ACHN (cell line): ENCODE data around the gene SERPINB5.
A peak's percentile ranks its signal among the peaks of the same experiment; 100 is the strongest.

ENCODE experiments used
- DNase-seq: peaks from one replicate; pipeline ENCODE4 v3.0.0-alpha.2; 2015
- in situ Hi-C: cut with HindIII; loops from 2 replicates; pipeline ENCODE4 v1.10.0; 2017; ENCODE audit warnings: low sequenced_read_pairs, low pct_ligation_motif_present, low pct_unique_long_range_greater_than_20kb

Gene SERPINB5

DNA sequence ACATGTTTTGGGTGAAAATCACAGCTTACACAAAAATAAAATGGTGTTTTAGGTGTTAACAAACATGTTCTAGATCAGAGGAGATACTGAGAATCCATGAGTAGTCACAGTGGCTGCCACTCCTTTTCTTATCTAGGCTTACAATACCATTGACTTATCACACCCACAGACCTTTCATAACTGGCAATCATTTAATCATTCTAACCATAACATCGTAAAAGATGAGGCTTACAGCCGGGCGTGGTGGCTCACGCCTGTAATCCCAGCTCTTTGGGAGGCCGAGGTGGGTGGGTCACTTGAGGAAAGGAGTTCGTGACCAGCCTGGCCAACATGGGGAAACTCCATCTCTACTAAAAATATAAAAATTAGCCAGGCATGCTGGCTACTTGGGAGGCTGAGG lies 18.8 kb upstream of the SERPINB5 start:
- DNase-seq, result no peak
- in situ Hi-C loops, result no loop called here

DNA sequence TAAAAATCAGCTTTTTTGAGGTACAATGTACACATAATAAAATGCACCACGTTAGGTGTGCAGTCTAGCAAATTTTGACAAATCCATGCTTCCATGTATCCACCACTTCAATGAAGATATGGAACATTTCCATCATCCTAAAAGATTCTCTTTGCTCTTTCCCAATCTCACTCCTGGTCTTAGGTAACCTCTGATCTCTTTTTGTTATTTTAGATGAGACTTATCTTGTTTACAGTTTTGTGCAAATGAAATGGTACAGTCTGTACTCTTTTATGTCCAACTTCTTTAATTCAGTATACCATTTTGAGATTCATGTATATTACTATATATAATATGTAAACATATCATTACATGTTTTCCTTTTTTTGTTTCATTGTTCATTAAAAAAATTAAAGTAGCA lies 16.3 kb upstream of the SERPINB5 start:
- DNase-seq, result no peak
- in situ Hi-C loops, result no loop called here

DNA sequence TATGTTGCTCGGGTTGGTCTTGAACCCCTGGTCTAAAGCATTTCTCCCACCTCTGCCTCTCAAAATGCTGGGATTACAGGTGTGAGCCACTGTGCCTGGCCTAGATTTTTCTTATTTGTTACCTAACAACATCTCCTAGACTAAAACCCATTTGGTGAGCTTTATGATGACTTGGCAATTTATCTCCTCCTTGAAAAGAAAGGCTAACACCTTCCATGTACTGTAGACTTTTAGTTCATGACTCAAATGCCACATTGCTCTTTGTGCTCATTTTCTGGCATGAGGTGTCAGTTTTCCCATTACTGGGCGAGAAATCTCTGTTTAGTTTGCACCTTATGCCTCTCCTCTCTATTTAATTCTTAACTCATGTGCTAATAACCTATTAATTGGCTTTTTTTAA lies 12.3 kb upstream of the SERPINB5 start:
- in situ Hi-C loops, result no loop called here
- no peak for DNase-seq

DNA sequence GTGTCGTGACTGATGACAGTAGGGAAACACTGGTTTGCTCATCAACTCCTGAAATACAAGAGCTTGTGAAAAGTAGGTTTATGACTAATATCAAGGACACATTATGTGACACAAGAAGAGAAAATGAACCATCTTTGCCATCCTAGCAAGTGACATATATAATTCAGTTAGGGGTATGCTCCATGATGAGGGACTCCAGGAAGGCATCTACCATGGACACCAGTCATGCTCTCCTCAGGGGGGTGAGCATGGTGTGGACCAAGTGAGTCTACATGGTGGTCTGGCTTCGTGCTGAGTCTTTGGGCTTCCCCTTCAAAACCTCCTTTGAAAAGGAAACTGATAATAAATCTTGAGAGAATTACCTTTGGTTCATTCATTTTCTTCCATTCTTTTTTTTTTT lies 11.7 kb upstream of the SERPINB5 start:
- DNase-seq, result no peak
- in situ Hi-C loops, result no loop called here

DNA sequence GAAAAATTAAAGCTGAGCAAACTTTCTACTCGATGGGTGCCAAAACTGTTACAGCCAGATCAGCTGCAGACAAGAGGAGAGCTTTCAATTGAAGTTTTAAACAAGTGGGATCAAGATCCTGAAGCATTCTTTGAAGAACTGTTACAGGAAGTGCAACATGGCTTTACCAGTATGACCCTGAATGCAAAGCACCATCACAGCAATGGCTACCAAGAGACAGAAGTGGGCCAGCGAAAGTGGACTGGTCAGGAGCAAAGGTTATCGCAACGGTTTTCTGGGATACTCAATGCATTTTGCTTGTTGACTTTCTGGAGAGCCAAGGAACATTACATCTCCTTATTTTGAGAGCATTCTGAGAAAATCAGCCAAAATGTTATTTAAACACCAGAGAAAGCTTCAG lies 9.1 kb upstream of the SERPINB5 start:
- no peak for DNase-seq
- in situ Hi-C loops, result no loop called here

DNA sequence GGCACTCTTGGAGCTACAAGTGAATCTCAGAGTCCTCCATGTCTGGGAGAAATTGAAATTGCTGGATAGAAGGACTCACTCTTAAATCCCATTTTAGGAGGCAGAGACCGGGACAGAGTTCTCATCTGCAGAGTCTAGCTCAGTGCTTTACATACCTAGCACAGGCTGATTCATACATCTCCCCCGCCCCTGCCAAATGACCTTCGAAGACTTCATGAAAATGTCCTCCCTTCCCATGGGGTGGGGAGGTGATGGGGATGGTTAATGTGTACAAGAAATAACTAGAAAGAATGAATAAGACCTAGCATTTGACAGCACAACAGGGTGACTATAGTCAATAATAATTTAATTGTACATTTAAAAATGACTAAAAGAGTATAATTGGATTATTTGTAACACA lies 8.2 kb upstream of the SERPINB5 start:
- DNase-seq, result no peak
- in situ Hi-C loops, result no loop called here

DNA sequence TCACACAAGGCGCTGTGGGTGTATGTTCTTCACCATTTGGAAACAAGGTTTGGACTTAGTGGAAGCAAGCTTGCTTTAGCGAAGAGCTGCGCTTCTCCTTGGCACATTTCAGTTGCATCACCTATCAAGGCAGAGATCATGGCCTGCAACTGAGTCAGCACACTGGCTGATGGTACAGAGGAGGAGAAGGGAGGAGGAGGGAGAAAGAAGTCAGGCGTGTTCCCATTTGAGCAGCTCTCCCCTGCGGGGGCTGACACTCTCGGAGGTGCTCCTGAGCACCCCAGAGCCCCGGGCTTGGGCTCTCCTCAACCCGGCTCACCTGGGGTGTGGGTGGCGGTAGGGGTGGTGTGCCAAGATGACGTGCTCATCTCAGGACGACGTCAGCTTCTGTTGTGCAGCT lies 6.0 kb upstream of the SERPINB5 start:
- in situ Hi-C loops, result no loop called here
- DNase-seq, result no peak

DNA sequence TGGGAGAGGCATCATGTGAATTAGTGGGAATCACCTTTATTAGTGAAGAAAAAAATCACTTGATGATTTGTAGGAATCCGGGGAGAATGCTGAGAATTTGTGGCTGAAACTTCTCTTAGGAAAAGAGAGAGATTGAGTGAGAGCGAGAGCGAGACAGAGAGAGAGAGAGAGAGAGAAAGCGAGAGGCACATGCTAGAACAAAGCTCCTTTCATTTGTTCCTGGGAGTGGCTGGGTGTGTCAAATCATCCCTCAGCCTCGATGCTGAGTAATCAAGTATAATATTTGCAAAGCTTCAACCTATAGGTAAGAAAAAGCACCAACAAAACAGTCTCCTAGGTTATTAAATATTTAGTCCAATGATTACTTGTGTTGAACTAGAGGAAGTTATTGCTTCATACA lies 4.4 kb upstream of the SERPINB5 start:
- no peak for DNase-seq
- in situ Hi-C loops, result no loop called here

DNA sequence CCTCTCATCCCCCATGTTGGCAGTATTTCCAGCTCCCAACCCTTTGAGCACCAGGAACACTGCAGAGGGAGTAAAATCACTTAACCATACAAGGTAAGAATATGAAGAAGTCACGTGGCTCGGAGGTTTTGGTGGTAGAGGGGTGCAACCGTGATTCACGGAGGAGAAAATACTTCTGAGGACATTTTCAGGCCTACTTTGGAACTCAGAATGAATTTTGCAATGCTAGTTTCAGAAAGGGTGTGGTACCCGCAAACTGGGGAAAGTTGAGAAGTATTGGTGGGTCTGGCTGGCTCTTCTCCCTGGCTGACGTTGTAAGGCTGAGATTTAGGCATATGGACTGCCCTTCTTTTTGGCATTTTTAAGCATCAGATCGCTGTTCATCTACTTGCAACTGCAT lies 442 bp downstream of the SERPINB5 start:
- in situ Hi-C loops, result no loop called here
- DNase-seq, result no peak

DNA sequence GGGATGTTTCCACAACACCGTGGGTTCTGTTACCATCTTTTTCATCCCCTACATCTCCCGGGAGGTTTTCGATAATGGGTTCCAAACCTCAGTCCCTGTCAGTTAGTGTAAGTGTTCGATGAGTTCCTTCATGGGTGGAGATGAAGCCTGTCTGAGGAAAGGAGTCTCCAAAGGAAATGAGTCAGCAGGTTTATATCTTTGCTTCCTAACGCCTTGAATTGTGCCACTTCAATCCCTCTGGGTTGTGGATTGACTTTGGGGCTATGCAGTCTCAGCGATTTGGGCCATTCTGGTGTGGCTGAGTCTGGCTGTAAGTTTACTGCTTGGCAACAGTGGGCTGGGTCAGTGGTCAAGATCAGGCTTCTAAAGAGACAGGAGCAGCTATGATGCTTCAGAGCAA lies 1.2 kb downstream of the SERPINB5 start:
- in situ Hi-C loops, result no loop called here
- no peak for DNase-seq

DNA sequence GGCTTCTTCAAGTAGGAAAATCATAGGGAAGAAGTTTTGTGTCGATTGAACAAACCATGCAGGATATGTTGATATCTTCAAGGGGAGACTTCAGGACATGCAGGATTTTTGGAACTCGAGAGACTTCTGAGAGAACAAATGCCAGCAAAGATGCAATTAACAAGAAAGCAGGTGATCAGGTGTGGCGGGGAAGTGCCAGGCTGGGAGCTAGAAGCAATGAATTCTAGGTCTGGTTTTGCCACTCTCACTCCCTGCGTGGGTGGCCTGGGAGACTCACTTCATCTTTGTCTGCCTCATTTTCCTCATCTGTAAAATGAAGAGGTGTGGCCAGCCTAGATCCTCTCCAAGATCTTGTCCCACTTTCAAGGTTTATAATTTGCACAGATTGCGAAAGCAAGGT lies 3.1 kb downstream of the SERPINB5 start:
- in situ Hi-C loops, result no loop called here
- DNase-seq, result no peak

DNA sequence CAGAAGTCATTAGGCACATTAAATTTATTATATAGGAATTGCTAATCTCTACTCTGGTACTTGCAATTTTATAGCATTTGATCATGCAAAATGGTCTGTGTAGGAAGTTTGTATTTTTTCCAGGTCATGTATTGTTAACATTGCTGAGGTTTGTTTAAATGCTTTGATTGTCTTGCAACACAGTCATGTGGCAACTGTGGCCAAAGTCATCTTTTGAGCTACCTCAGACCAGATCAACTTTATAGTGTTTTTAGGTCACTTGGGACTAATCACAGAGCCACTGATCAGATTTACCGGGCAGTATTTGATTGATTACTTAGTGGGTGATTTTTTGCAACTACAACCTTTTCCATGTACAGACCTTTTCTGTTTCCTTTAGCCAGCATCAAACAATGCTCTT lies 3.7 kb downstream of the SERPINB5 start:
- in situ Hi-C loops, result no loop called here
- no peak for DNase-seq

DNA sequence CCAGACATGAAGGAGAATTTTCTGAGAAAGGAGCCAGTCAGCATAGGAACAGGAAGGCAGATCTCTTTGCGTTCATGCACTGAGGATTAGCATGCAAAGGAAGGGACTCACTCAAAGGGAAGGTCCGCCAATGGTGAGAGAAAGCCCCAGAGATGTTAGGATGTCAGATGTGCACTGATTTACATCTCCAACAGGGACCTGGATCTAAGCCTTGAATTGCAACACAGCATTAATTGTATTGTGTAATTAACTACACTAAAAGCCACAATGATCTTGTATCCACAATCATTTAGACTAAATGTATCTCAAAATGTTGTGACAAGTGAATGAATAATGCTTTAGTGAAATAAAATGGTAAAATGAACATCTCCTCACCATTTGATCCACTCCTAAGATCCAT lies 4.2 kb downstream of the SERPINB5 start:
- no peak for DNase-seq
- in situ Hi-C loops, result no loop called here

DNA sequence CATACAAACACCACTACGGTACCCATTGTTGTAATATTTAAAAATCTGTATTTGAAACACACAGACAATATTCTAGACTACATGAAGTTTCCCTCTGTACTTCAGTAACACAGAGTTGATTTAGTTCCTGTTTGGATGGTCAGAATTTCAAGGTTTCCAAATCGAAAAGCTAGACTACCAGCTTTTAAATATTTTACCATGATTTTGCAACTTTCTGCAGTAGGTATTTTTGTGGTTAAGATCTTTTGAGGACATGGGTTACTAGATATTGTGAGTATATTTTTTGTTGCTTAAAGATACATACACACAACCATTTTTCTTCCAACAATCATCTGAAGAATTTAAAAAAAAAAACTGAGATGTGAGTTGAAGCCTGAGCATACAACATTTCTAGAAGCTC lies 10.9 kb downstream of the SERPINB5 start:
- in situ Hi-C loops, result no loop called here
- no peak for DNase-seq

DNA sequence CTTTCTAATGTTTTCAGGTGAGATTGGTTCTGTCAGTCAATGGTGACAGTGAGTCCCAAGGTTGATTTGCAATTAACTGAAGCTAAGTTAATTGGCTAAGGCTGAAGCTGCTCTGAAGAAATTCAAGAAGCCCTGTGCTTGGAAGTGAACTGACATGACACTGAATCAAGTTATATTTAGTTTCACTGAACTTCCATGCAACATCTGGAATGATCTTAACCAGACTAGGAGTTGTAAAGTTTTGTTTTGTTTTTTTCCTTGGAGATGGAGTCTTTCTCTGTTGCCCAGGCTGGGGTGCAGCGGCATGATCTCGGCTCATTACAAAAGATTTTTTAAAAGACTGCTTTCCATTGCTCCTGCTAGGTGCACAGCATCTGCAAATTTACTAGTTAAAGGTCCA lies 11.4 kb downstream of the SERPINB5 start:
- in situ Hi-C loops, result no loop called here
- DNase-seq, result no peak

DNA sequence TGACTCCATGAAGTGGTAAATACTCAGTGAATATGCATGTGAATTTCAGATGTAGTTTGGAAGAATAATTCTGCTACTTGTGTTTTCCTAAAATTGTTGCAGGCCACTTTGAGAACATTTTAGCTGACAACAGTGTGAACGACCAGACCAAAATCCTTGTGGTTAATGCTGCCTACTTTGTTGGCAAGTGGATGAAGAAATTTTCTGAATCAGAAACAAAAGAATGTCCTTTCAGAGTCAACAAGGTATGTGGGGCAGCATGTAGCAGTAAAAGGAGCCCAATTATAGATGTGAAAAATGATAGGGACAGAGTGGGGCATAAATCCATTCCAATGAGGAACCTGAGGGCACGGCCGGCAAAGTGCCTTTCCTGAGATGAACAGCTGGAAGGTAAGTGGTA lies 16.1 kb downstream of the SERPINB5 start:
- in situ Hi-C loops, result no loop called here
- DNase-seq, result no peak

DNA sequence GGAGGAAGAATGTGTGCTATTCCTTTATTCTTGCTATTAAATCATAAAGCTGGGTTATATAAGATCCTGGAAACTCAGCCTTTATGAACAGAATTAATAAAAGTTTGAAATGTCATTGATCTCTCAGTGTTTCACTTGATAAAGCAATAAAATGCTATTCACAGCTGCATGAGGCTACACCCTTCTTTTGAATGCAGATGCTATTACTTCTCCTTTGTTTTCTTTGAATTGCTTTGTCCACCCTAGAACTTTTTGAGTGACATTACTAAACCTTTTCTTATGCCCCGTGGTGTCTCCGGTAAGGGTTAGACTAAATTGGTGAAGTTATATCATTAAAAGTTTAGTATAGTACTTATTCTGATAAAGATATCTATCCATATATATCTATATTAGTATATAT lies 18.9 kb downstream of the SERPINB5 start:
- DNase-seq, result no peak
- in situ Hi-C loops, result no loop called here

DNA sequence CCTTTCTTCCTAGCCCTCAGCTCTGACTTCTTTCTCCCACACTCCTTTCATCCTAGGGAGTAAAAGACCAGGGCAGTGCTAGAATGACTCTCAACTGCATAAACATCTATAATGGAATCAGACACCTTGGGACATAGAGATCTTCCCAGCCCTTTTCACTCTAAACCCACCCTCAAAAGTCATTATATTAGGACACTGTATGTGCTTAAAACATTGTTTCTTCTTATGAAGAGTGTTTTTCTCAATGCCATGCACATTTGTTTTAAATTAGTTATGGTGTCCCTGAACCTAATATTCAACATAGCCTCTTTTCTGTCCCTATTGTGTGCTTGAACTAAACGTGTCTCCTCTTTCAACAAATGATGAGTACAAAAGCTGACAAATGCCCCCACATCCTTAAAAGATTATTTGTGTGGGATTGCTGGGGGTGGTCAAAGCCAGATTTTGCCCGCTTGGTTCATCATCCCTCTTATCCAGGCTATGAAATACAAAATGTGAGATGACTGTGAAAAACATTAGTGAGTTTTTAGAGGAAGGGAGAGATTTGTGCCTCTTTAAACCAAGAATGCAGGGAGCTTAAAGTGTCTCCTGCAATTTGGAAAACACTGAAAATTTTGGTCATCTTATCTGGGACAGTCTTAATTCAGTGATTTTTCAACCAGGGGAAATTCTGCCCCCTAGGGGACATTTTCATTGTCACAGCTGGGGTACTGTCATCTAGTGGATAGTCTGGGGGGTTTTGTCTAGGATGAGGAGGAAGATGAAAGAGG lies 29.0 kb downstream of the SERPINB5 start:
- in situ Hi-C loops, result no loop called here
- DNase-seq, result peak; percentile 32

DNA sequence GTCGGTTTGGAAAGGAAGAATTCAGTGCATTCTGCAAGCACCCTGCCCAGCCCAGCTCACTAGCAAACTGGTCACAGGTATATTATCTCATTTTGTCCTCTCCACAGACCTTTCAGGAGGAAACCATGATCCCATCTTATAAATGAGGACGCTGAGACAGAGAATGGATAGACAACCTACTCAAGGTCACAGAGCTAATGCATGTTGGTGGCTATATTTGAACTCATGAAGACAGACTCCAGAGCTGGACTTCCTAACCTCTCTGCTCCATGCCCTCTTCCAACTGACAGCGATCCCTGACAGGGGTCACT lies 29.5 kb downstream of the SERPINB5 start:
- DNase-seq, result no peak
- in situ Hi-C loops, result no loop called here

DNA sequence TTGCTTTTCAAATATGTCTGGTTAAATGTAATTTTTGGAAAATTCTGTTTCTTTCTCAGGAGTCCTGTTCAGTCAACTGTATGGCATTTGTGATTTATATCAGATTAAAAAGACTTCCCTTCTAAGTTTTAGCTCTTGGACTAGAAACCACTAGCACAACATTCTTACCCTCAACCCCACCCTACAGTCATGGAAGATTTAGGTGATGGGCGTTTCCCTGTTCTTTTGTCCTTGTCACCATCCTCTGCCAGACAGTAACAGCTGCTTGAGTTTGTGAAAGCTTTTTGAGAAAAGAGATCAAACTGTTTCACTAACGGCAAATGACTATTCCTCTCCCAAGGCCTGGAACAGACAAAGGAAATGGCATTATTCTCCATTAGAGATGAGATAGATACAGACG lies 31.8 kb downstream of the SERPINB5 start:
- no peak for DNase-seq
- in situ Hi-C loops, result no loop called here

DNA sequence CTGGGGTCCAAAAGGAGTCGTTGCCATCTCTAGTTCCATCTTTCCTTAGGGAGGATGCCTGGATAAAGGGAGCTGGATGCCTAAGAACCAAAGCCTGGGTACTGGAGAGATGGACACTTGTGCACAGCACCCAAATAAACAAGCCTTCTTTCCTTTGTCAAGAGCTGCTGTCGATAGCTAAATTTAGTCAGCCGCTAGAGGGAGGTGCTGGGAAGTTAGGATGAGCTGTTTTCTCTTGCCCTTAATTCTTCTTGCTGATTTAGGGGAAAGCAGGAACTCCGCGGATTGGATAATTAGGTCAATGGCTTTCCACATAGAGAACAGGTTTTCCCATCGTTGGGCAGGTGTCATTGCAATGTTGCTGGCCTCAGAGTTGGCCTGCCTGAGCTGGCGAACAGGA lies 34.5 kb downstream of the SERPINB5 start:
- DNase-seq, result peak; percentile 28
- in situ Hi-C loops, result no loop called here
